Measurements from ENCODE around the gene CSHL1.

DNA sequence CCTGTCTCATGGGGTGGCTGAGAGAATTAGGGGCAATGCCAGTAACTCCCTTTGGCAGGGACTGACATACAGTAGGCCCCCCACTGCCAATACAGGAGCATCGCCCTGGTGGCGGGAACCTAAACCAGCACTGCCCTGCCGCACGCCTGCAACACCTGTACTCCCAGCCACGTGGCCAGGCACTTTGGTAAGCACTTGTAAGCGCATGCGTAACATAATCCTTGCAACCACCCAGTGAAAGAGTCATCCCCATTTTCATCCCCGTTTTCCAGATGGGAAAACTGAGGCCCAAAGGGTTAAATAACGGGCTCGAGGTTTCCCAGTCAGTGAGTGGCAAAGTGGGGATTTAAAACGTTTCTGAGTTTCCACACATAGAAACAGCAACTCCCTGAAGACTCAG is 44.2 kb upstream of the CSHL1 start:
- TF ChIP-seq POLR2A (IDR thresholded peaks at IDR 0.05; ENCODE audit: low read depth, low read length) (no peak), TAF1 (IDR thresholded peaks at IDR 0.05; ENCODE audit: low read depth, low read length) (no peak)

Measured in GM12891 (cell line).